Tibial nerve (tissue), 4 donors: Measurements from ENCODE around the gene ROBO2. TPM values are rescaled to one million over a fixed set of nuclear protein-coding genes. Genes with fewer than 3 reads are reported as not detected.

Source experiments
- DNase-seq, 2 donors: peaks; one replicate each; pipeline ENCODE4 v3.0.0-alpha.2; 2019; ENCODE audit warnings: low spot score in 2 of 2
- H3K27ac ChIP-seq, 4 donors: fragments of 200-600 bp; sonication (generic) in 3 of 4; one replicate each; pipeline ENCODE4 v1.5.1; 2017 to 2019; ENCODE audit warnings: mild to moderate bottlenecking in 1 of 4
- H3K27me3 ChIP-seq, 2 donors: fragments of 200-600 bp; sonication (generic) in 1 of 2; one replicate each; pipeline versions ENCODE4 v1.5.1 to v1.6.0; 2017 to 2019
- H3K36me3 ChIP-seq, 3 donors: fragments of 200-600 bp; sonication (generic); one replicate each; pipeline ENCODE4 v1.5.1; 2018 to 2019
- H3K4me1 ChIP-seq, 4 donors: fragments of 200-600 bp; sonication (generic) in 3 of 4; one replicate each; pipeline ENCODE4 v1.5.1; 2017 to 2019
- H3K4me3 ChIP-seq, 4 donors: fragments of 200-600 bp; sonication (generic) in 3 of 4; one replicate each; pipeline ENCODE4 v1.5.1; 2017 to 2019; ENCODE audit warnings: mild to moderate bottlenecking in 1 of 4, moderate library complexity in 1 of 4
- H3K9me3 ChIP-seq, 4 donors: fragments of 200-600 bp; sonication (generic) in 3 of 4; one replicate each; pipeline ENCODE4 v1.5.1; 2017 to 2019
- EP300 ChIP-seq, 2 donors: sonication (generic); formaldehyde crosslinking; IDR thresholded peaks; one replicate each; pipeline ENCODE4 v1.6.1; 2017; ENCODE audit warnings: antibody characterized with exemption in 2 of 2, mild to moderate bottlenecking in 1 of 2
- POLR2A ChIP-seq, 2 donors: fragments of 450-650 bp; IDR thresholded peaks; one replicate each; pipeline ENCODE4 v1.6.1; 2017; ENCODE audit warnings: antibody characterized with exemption in 2 of 2, mild to moderate bottlenecking in 2 of 2, moderate library complexity in 2 of 2
- WGBS, 2 donors: methylation state at CpG; one replicate each; pipeline ENCODE4 v1.1.5; 2018; 5-methylcytosine and 5-hydroxymethylcytosine counted together
- total RNA-seq, 4 donors: library from RNA; depleted of rRNA; stranded (reverse); fragments of >200 nt; gene quantifications; one replicate each; pipeline ENCODE4 v1.1.0, GENCODE V29; 2016
- TF ChIP-seq, protein P1 (sequence below), 5 experiments: fragments of 200-600 bp in 3 of 5; fragments of 450-650 bp in 2 of 5; sonication (generic) in 3 of 5; IDR thresholded peaks; one replicate each; pipeline ENCODE4 v1.5.1; 2016 to 2019; ENCODE audit warnings: antibody characterized with exemption in 5 of 5, mild to moderate bottlenecking in 3 of 5, moderate library complexity in 2 of 5

ROBO2 gene
- total RNA-seq, 4 donors from 2014 or later, result 0.30 to 4.4 (median 1.9) TPM

GRCh38 chr3:77372018-77372417, 332.1 kb downstream of the ROBO2 start:
- no peak overlapping the region for H3K27ac ChIP-seq
- no peaks in the 10 kb centered on the region for H3K36me3 ChIP-seq
- TF ChIP-seq POLR2A (IDR thresholded peaks at IDR 0.05) (no peak), EP300 (IDR thresholded peaks at IDR 0.05) (no peak)
- TF ChIP-seq, protein P1, sequence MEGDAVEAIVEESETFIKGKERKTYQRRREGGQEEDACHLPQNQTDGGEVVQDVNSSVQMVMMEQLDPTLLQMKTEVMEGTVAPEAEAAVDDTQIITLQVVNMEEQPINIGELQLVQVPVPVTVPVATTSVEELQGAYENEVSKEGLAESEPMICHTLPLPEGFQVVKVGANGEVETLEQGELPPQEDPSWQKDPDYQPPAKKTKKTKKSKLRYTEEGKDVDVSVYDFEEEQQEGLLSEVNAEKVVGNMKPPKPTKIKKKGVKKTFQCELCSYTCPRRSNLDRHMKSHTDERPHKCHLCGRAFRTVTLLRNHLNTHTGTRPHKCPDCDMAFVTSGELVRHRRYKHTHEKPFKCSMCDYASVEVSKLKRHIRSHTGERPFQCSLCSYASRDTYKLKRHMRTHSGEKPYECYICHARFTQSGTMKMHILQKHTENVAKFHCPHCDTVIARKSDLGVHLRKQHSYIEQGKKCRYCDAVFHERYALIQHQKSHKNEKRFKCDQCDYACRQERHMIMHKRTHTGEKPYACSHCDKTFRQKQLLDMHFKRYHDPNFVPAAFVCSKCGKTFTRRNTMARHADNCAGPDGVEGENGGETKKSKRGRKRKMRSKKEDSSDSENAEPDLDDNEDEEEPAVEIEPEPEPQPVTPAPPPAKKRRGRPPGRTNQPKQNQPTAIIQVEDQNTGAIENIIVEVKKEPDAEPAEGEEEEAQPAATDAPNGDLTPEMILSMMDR (IDR thresholded peaks at IDR 0.05), result no peak
- H3K9me3 ChIP-seq, result no peaks in the 10 kb centered on the region
- no peak for DNase-seq
- WGBS, 2 donors, result 60 to 75% methylated on average over 3 of the region's 3 CpGs
- no peaks in the 10 kb centered on the region for H3K4me1 ChIP-seq
- H3K4me3 ChIP-seq, result no peak overlapping the region
- no peaks in the 10 kb centered on the region for H3K27me3 ChIP-seq

DNA sequence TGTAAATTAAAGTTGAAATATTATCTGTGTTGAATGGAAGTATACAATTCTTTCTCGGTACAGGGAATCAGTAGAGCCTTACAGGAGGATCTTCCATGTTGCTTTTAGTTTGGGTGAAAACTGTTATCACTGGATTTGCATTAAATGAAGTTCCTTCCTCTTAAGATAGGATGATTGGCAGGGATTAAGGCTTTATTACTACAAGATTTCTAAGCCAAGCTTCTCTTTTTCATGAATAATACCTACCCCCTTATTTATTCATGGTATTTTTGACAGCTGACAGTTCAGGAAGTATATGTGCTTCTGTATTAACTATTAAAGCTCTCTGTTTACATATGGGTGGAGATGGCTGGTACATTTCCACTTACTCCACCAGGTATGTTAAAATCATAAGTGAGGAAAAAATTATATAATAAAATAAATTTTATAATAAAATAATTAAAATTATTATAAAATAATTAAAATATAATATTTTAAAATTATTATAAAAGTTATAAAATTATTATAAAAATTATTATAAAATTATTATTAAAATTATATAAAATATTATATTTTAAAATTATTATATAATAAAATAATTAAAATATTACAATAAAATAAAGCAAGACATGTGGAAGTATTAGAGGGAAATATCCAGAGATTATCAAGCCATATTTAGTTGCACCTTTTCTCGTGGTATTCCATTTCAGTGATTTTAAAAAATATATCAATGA, 332.9 kb downstream of the ROBO2 start:
- Histone ChIP-seq H3K9me3 (no peaks in the 10 kb centered on the region), H3K36me3 (no peaks in the 10 kb centered on the region), H3K4me1 (no peaks in the 10 kb centered on the region), H3K4me3 (no peak overlapping the region), H3K27ac (no peak overlapping the region), H3K27me3 (no peaks in the 10 kb centered on the region)
- 89 to 98% methylated on average over 2 of the region's 2 CpGs for WGBS, 2 donors
- TF ChIP-seq, protein P1 (IDR thresholded peaks at IDR 0.05), result no peak
- TF ChIP-seq EP300 (IDR thresholded peaks at IDR 0.05), result no peak
- no peak for DNase-seq

- 84 to 91% methylated on average over 6 of the region's 6 CpGs for WGBS, 2 donors
- Histone ChIP-seq H3K4me3 (no peak overlapping the region), H3K9me3 (no peaks in the 10 kb centered on the region), H3K36me3 (no peaks in the 10 kb centered on the region), H3K27ac (no peak overlapping the region), H3K27me3 (no peaks in the 10 kb centered on the region), H3K4me1 (no peaks in the 10 kb centered on the region)
- TF ChIP-seq EP300 (IDR thresholded peaks at IDR 0.05), result no peak
- TF ChIP-seq POLR2A (IDR thresholded peaks at IDR 0.05), result no peak
- TF ChIP-seq, protein P1 (IDR thresholded peaks at IDR 0.05), result no peak
- DNase-seq, result no peak
Observed at GRCh38 chr3:77373619-77374018, 333.7 kb downstream of the ROBO2 start.

DNA sequence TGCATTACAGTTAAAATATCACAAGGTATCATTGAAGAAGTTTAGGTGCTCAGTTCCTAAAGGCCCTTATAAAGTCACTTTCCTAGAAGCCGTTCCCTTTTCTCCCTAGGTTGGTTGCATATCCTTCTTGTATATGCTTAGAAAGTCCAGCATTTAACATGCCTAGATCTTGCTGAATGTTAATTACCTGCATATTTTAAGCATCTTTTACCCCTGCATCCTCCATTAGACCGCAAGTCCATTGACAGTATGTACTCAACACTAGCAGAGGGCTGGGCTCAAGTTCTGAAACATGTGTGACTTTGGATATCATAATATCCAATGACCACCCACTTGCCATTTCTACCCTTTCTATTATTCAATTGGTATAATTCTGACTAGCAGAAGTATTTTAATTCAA, 336.6 kb downstream of the ROBO2 start:
- H3K36me3 ChIP-seq, result no peaks in the 10 kb centered on the region
- no peak overlapping the region for H3K27ac ChIP-seq
- H3K27me3 ChIP-seq, result no peaks in the 10 kb centered on the region
- H3K4me1 ChIP-seq, result no peaks in the 10 kb centered on the region
- no peak overlapping the region for H3K4me3 ChIP-seq
- 97 to 99% methylated on average over 2 of the region's 2 CpGs for WGBS, 2 donors
- no peaks in the 10 kb centered on the region for H3K9me3 ChIP-seq
- TF ChIP-seq POLR2A (IDR thresholded peaks at IDR 0.05), result no peak
- TF ChIP-seq, protein P1 (IDR thresholded peaks at IDR 0.05), result no peak
- TF ChIP-seq EP300 (IDR thresholded peaks at IDR 0.05), result no peak
- DNase-seq, result no peak

DNA sequence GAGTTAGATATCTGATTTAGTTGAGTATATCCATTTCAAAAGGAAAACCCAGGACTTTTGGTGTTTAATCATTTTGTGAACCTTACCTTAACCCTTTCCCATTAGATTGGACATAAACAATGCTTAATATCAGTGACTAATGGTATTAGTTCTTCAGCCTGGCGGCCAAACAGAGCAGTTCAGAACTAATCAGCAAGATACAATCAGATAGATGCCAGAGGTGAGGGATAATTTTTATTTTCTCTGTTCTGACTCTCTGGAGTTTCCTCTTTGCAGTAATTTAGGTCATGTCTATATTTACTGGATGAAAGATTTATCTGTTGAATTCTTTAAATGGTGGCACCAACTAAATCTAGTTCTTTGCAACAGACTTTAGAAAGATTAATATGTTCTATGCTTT, 337.8 kb downstream of the ROBO2 start:
- no peaks in the 10 kb centered on the region for H3K9me3 ChIP-seq
- TF ChIP-seq POLR2A (IDR thresholded peaks at IDR 0.05) (no peak), EP300 (IDR thresholded peaks at IDR 0.05) (no peak)
- TF ChIP-seq, protein P1 (IDR thresholded peaks at IDR 0.05), result no peak
- DNase-seq, result no peak
- no peak overlapping the region for H3K27ac ChIP-seq
- H3K4me3 ChIP-seq, result no peak overlapping the region
- H3K27me3 ChIP-seq, result no peaks in the 10 kb centered on the region
- no peaks in the 10 kb centered on the region for H3K36me3 ChIP-seq
- 86 to 91% methylated on average over 1 of the region's 1 CpG for WGBS, 2 donors
- no peaks in the 10 kb centered on the region for H3K4me1 ChIP-seq
